Smooth muscle cell (in vitro differentiated cells): ENCODE data around the gene KRTCAP2. TPM values are rescaled to one million over a fixed set of nuclear protein-coding genes. Genes with fewer than 3 reads are reported as not detected.
A peak's percentile ranks its signal among the peaks of the same experiment; 100 is the strongest.

Experiments used
- DNase-seq: peaks from one replicate; lab custom pipeline; 2025; ENCODE audit not compliant: unreplicated experiment; lab: John Stamatoyannopoulos, UW
- H2AFZ ChIP-seq: fragments of 200-600 bp; sonication (generic); 2 replicates; pipeline ENCODE4 v1.6.0; 2016; ENCODE audit warnings: antibody characterized with exemption, low read depth, mild to moderate bottlenecking
- H3F3A ChIP-seq: fragments of 200-600 bp; sonication (generic); 2 replicates; pipeline ENCODE4 v1.6.0; 2017; ENCODE audit warnings: antibody characterized with exemption, low read depth
- H3K27ac ChIP-seq: fragments of 200-600 bp; sonication (generic); 2 replicates; pipeline ENCODE4 v1.5.1; 2016; ENCODE audit warnings: low read depth, mild to moderate bottlenecking
- H3K27me3 ChIP-seq: fragments of 200-600 bp; sonication (generic); 2 replicates; pipeline ENCODE4 v1.6.1; 2016; ENCODE audit warnings: low read depth, mild to moderate bottlenecking
- H3K36me3 ChIP-seq: fragments of 200-600 bp; sonication (generic); 2 replicates; pipeline ENCODE4 v1.5.1; 2016; ENCODE audit warnings: low read depth
- H3K4me1 ChIP-seq: fragments of 200-600 bp; sonication (generic); 2 replicates; pipeline ENCODE4 v1.5.1; 2016; ENCODE audit warnings: low read depth
- H3K4me2 ChIP-seq: fragments of 200-600 bp; sonication (generic); 2 replicates; pipeline ENCODE4 v1.6.0; 2016; ENCODE audit warnings: mild to moderate bottlenecking
- H3K4me3 ChIP-seq: fragments of 200-600 bp; sonication (generic); 2 replicates; pipeline ENCODE4 v1.5.1; 2016; ENCODE audit warnings: mild to moderate bottlenecking
- H3K79me2 ChIP-seq: fragments of 200-600 bp; sonication (generic); 2 replicates; pipeline ENCODE4 v1.6.0; 2016; ENCODE audit warnings: low read depth, mild to moderate bottlenecking
- H3K9ac ChIP-seq: fragments of 200-600 bp; sonication (generic); 2 replicates; pipeline ENCODE4 v1.6.0; 2016; ENCODE audit warnings: low read depth
- H3K9me3 ChIP-seq: fragments of 200-600 bp; sonication (generic); replicated peaks from 2 replicates; pipeline ENCODE4 v1.5.1; 2016; ENCODE audit warnings: low read depth
- H4K20me1 ChIP-seq: fragments of 200-600 bp; sonication (generic); 2 replicates; pipeline ENCODE4 v1.6.0; 2016; ENCODE audit warnings: low read depth
- CTCF ChIP-seq: fragments of 200-600 bp; sonication (generic); IDR thresholded peaks from 2 replicates; pipeline ENCODE4 v1.5.1; 2017; ENCODE audit warnings: borderline replicate concordance, mild to moderate bottlenecking, antibody characterized with exemption; ENCODE audit not compliant: insufficient read depth, poor library complexity, severe bottlenecking
- WGBS: methylation state at CpG from one replicate; pipeline ENCODE4 v1.1.7; 2016; ENCODE audit warnings: low lambda C conversion rate; 5-methylcytosine and 5-hydroxymethylcytosine counted together
- polyA plus RNA-seq: library from polyadenylated mRNA; unstranded; fragments of >200 nt; fragmentation: Nextera tagmentation; extraction: Ambion mirVana; gene quantifications from 2 replicates; pipeline ENCODE4 v1.2.1, GENCODE V29; 2016
- total RNA-seq: library from RNA; depleted of rRNA; stranded (reverse); fragments of >200 nt; gene quantifications from 2 replicates; pipeline ENCODE4 v1.2.3, GENCODE V29; 2014

The KRTCAP2 gene
- total and polyA plus RNA-seq, 2 experiments from 2014 or later, result 283 to 607 TPM

GRCh38 chr1:155134322-155134721 is 38.8 kb downstream of the KRTCAP2 start:
- peaks cover 7% of the 10 kb centered on the region for H3F3A ChIP-seq
- no peak for TF ChIP-seq CTCF
- no peaks in the 10 kb centered on the region for H3K9me3 ChIP-seq
- no peaks in the 10 kb centered on the region for H4K20me1 ChIP-seq
- peak overlapping the region; percentile 59 for H3K9ac ChIP-seq
- H3K79me2 ChIP-seq, result peaks cover 22% of the 10 kb centered on the region
- H2AFZ ChIP-seq, result no peak overlapping the region
- H3K27ac ChIP-seq, result peak overlapping the region; percentile 99
- 68% methylated on average over 1 of the region's 1 CpG for WGBS
- DNase-seq, result no peak
- peaks cover 8% of the 10 kb centered on the region for H3K4me1 ChIP-seq
- H3K36me3 ChIP-seq, result no peaks in the 10 kb centered on the region
- peak overlapping the region; percentile 67 for H3K4me3 ChIP-seq
- no peaks in the 10 kb centered on the region for H3K27me3 ChIP-seq
- peak overlapping the region; percentile 92 for H3K4me2 ChIP-seq

GRCh38 chr1:155133799-155134281 is 39.3 kb downstream of the KRTCAP2 start:
- Histone ChIP-seq H3K4me1 (peaks cover 12% of the 10 kb centered on the region), H4K20me1 (no peaks in the 10 kb centered on the region), H3K4me3 (no peak overlapping the region), H3K27ac (peak overlapping the region; percentile 99), H3K9ac (peak overlapping the region; percentile 59), H3K9me3 (no peaks in the 10 kb centered on the region), H3K4me2 (no peak overlapping the region), H3K27me3 (no peaks in the 10 kb centered on the region), H3K79me2 (peaks cover 19% of the 10 kb centered on the region), H3F3A (peaks cover 7% of the 10 kb centered on the region), H2AFZ (no peak overlapping the region), H3K36me3 (no peaks in the 10 kb centered on the region)
- no peak for DNase-seq
- WGBS, result 92% methylated on average over 7 of the region's 7 CpGs
- no peak for TF ChIP-seq CTCF

GRCh38 chr1:155131856-155132255 is 41.2 kb downstream of the KRTCAP2 start:
- no peak overlapping the region for H3K9ac ChIP-seq
- TF ChIP-seq CTCF, result no peak
- H3K4me3 ChIP-seq, result no peak overlapping the region
- peaks cover 7% of the 10 kb centered on the region for H3F3A ChIP-seq
- no peak overlapping the region for H2AFZ ChIP-seq
- DNase-seq, result no peak
- no peaks in the 10 kb centered on the region for H3K36me3 ChIP-seq
- H3K79me2 ChIP-seq, result peaks cover 8% of the 10 kb centered on the region
- no peak overlapping the region for H3K27ac ChIP-seq
- H3K27me3 ChIP-seq, result no peaks in the 10 kb centered on the region
- H3K4me2 ChIP-seq, result no peak overlapping the region
- H4K20me1 ChIP-seq, result no peaks in the 10 kb centered on the region
- WGBS, result 81% methylated on average over 2 of the region's 2 CpGs
- no peaks in the 10 kb centered on the region for H3K9me3 ChIP-seq
- peaks cover 22% of the 10 kb centered on the region for H3K4me1 ChIP-seq

- H3K4me1 ChIP-seq, result peaks cover 23% of the 10 kb centered on the region
- H3K27ac ChIP-seq, result no peak overlapping the region
- H4K20me1 ChIP-seq, result no peaks in the 10 kb centered on the region
- peaks cover 8% of the 10 kb centered on the region for H3K79me2 ChIP-seq
- H3K27me3 ChIP-seq, result no peaks in the 10 kb centered on the region
- no peak overlapping the region for H2AFZ ChIP-seq
- H3K9me3 ChIP-seq, result no peaks in the 10 kb centered on the region
- DNase-seq, result no peak
- no peak for TF ChIP-seq CTCF
- H3F3A ChIP-seq, result peaks cover 7% of the 10 kb centered on the region
- H3K4me2 ChIP-seq, result no peak overlapping the region
- H3K4me3 ChIP-seq, result no peak overlapping the region
- H3K36me3 ChIP-seq, result no peaks in the 10 kb centered on the region
- H3K9ac ChIP-seq, result no peak overlapping the region
- 96% methylated on average over 8 of the region's 8 CpGs for WGBS
Observed at GRCh38 chr1:155131285-155131684, 41.8 kb downstream of the KRTCAP2 start.
